ENCODE measurements around the gene ELAVL4.

ELAVL4 gene

GRCh38 chr1:50112193-50112592 is 3.5 kb downstream of the ELAVL4 start:
- Histone ChIP-seq H3K79me2 (ENCODE audit: insufficient read depth, low read length) (no peaks in the 10 kb centered on the region), H2AFZ (ENCODE audit: low read depth, low read length) (no peak overlapping the region), H4K20me1 (ENCODE audit: insufficient read depth, low read length) (no peaks in the 10 kb centered on the region), H3K36me3 (ENCODE audit: insufficient read depth, low read length) (no peaks in the 10 kb centered on the region), H3K4me3 (ENCODE audit: low read depth in 1 of 2, low read length in 2 of 2) (no peak overlapping the region), H3K4me1 (ENCODE audit: insufficient read depth, low read length) (peaks cover 3% of the 10 kb centered on the region; the same call in 1 of the 2 replicates), H3K27me3 (ENCODE audit: insufficient read depth, low read length, poor library complexity) (peaks cover 55% of the 10 kb centered on the region), H3K9ac (ENCODE audit: low read depth, low read length) (no peak overlapping the region), H3K9me3 (ENCODE audit: insufficient read depth, low read length, severe bottlenecking) (no peaks in the 10 kb centered on the region), H3K4me2 (ENCODE audit: insufficient read depth, low read length) (no peak overlapping the region), H3K27ac (ENCODE audit: low read length) (no peak overlapping the region)
- TF ChIP-seq CTCF (IDR thresholded peaks at IDR 0.05; ENCODE audit: borderline replicate concordance, extremely low read depth, low read length, poor library complexity, severe bottlenecking) (no peak), EZH2 (IDR thresholded peaks at IDR 0.05; ENCODE audit: borderline replicate concordance, low read depth, low read length, severe bottlenecking) (no peak)
- DNase-seq (no peak), ATAC-seq (ENCODE audit: insufficient read depth, low read depth) (no peak)

- Histone ChIP-seq H3K36me3 (ENCODE audit: insufficient read depth, low read length) (no peaks in the 10 kb centered on the region), H3K4me2 (ENCODE audit: insufficient read depth, low read length) (no peak overlapping the region), H2AFZ (ENCODE audit: low read depth, low read length) (no peak overlapping the region), H3K9me3 (ENCODE audit: insufficient read depth, low read length, severe bottlenecking) (no peaks in the 10 kb centered on the region), H3K4me3 (ENCODE audit: low read depth in 1 of 2, low read length in 2 of 2) (no peak overlapping the region), H3K27me3 (ENCODE audit: insufficient read depth, low read length, poor library complexity) (peaks cover 11% of the 10 kb centered on the region), H3K4me1 (ENCODE audit: insufficient read depth, low read length) (no peaks in the 10 kb centered on the region), H3K79me2 (ENCODE audit: insufficient read depth, low read length) (no peaks in the 10 kb centered on the region), H3K27ac (ENCODE audit: low read length) (no peak overlapping the region), H3K9ac (ENCODE audit: low read depth, low read length) (no peak overlapping the region), H4K20me1 (ENCODE audit: insufficient read depth, low read length) (no peaks in the 10 kb centered on the region)
- TF ChIP-seq CTCF (IDR thresholded peaks at IDR 0.05; ENCODE audit: borderline replicate concordance, extremely low read depth, low read length, poor library complexity, severe bottlenecking), result no peak
- TF ChIP-seq EZH2 (IDR thresholded peaks at IDR 0.05; ENCODE audit: borderline replicate concordance, low read depth, low read length, severe bottlenecking), result no peak
- ATAC-seq (ENCODE audit: insufficient read depth, low read depth) (no peak), DNase-seq (no peak)
Measured at GRCh38 chr1:50123071-50123470, 14.4 kb downstream of the ELAVL4 start.

DNA sequence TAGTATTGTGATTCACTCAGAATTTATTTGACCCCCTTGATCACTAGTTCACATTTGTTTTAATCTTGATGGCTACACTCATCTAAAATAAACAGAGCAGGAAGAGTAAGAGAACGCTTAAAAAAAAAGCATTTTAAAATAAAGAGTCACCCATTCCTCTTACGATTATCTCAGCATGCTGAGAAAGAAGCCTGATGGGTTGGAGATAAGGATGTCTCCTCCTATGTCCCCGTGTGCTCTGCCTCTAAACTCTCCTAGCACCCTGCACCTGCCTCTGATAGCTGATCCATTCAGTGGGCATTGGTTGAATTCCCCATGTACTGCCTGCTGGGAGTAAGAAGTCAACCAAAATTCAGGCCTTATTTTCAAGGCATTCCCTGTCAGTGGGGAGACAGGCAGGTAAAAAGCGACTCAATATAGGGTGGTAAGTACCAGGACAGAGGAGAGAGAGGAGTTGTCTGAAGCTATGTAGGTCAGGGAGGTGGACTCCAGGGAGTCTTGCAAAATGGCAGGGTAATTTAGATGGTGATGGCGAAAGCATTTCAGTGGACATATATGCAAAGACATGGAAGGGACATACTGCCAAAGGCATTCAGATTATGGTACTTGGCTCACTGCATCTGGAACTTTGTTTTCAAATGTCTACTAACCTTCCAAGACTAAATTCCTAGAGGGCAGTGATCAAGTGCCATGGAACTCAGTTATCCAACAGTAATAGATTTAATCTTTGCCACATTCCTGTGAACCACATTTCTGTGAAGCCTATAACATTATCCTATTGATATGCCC is 18.4 kb downstream of the ELAVL4 start:
- DNase-seq, result no peak
- Histone ChIP-seq H3K4me1 (ENCODE audit: insufficient read depth, low read length) (no peaks in the 10 kb centered on the region), H3K9ac (ENCODE audit: low read depth, low read length) (no peak overlapping the region), H3K36me3 (ENCODE audit: insufficient read depth, low read length) (no peaks in the 10 kb centered on the region), H3K4me2 (ENCODE audit: insufficient read depth, low read length) (no peak overlapping the region), H3K4me3 (ENCODE audit: low read depth in 1 of 2, low read length in 2 of 2) (no peak overlapping the region), H3K27me3 (ENCODE audit: insufficient read depth, low read length, poor library complexity) (peaks cover 11% of the 10 kb centered on the region), H3K9me3 (ENCODE audit: insufficient read depth, low read length, severe bottlenecking) (no peaks in the 10 kb centered on the region), H2AFZ (ENCODE audit: low read depth, low read length) (no peak overlapping the region), H3K27ac (ENCODE audit: low read length) (no peak overlapping the region), H3K79me2 (ENCODE audit: insufficient read depth, low read length) (no peaks in the 10 kb centered on the region), H4K20me1 (ENCODE audit: insufficient read depth, low read length) (no peaks in the 10 kb centered on the region)
- TF ChIP-seq EZH2 (IDR thresholded peaks at IDR 0.05; ENCODE audit: borderline replicate concordance, low read depth, low read length, severe bottlenecking) (no peak), CTCF (IDR thresholded peaks at IDR 0.05; ENCODE audit: borderline replicate concordance, extremely low read depth, low read length, poor library complexity, severe bottlenecking) (no peak)
- ATAC-seq (ENCODE audit: insufficient read depth, low read depth), result no peak
